HCT116 (cell line): ENCODE data around the gene ELFN1. TPM values are rescaled to one million over a fixed set of nuclear protein-coding genes. Genes with fewer than 3 reads are reported as not detected.

Experiments
- ATAC-seq: fragments of 200-7000 bp; cut with Tn5 transposase; 2 replicates; pipeline ENCODE4 v1.9.1; 2020; ENCODE audit warnings: mild to moderate bottlenecking, moderate library complexity
- BruUV-seq: library from RNA; stranded (reverse); fragments of 400-500 nt; replicated peaks from 2 replicates; lab custom pipeline; 2021; lab: Mats Ljungman, UMichigan
- CTCF ChIA-PET: fragments of 300-600 bp; sonication (Branson Sonifier 250); formaldehyde crosslinking; loops from one replicate; lab custom pipeline; 2021; ENCODE audit warnings: antibody characterized with exemption; lab: Charles Lee
- POLR2A ChIA-PET: fragments of 300-600, 350-600 bp; sonication (Branson Sonifier 250); formaldehyde crosslinking; loops from one replicate; lab custom pipeline; 2021; ENCODE audit warnings: antibody characterized with exemption; lab: Charles Lee
- RAD21 ChIA-PET, 2 experiments: fragments of 300-600 bp; sonication (Branson Sonifier 250); formaldehyde crosslinking; loops; one replicate each; lab custom pipeline; 2023; ENCODE audit warnings: low total read pairs in 2 of 2; ENCODE audit not compliant: uncharacterized antibody in 2 of 2, unreplicated experiment in 2 of 2, low non-redundant PET in 1 of 2; lab: Charles Lee
- DNase-seq: peaks from one replicate; pipeline ENCODE4 v3.0.0-alpha.2; 2010; ENCODE audit warnings: low read depth, low spot score
- H2AFZ ChIP-seq: fragments of 200-600 bp; shearing (Covaris generic), sonication (generic); 2 replicates; pipeline ENCODE4 v1.6.1; 2017; ENCODE audit warnings: low read depth, mixed run types, mixed read lengths, antibody characterized with exemption, low read length; ENCODE audit not compliant: poor library complexity, severe bottlenecking
- H3K27ac ChIP-seq: 2 replicates; pipeline ENCODE4 v1.5.1; 2012; ENCODE audit warnings: low read depth, low read length
- H3K27me3 ChIP-seq: fragments of 200-600 bp; sonication (generic); 2 replicates; pipeline ENCODE4 v1.6.1; 2016; ENCODE audit warnings: mixed run types, low read length, mixed read lengths; ENCODE audit not compliant: insufficient read depth
- H3K36me3 ChIP-seq, 2 experiments: fragments of 200-500 bp in 1 of 2; fragments of 200-600 bp in 1 of 2; sonication (Bioruptor generic) in 1 of 2; sonication (generic) in 1 of 2; 2 replicates each; pipeline versions ENCODE4 v1.5.1 to v1.6.1; 2014 to 2016; ENCODE audit warnings: low read length in 2 of 2, inconsistent platforms in 1 of 2, mixed read lengths in 1 of 2, mixed run types in 1 of 2; ENCODE audit not compliant: insufficient read depth in 2 of 2, control insufficient read depth in 1 of 2
- H3K4me1 ChIP-seq, 2 experiments: fragments of 200-600 bp in 1 of 2; sonication (generic) in 1 of 2; 2 replicates each; pipeline versions ENCODE4 v1.5.1 to v1.6.1; 2012 to 2017; ENCODE audit warnings: low read length in 2 of 2, inconsistent platforms in 1 of 2, mild to moderate bottlenecking in 1 of 2, mixed read lengths in 1 of 2, mixed run types in 1 of 2, moderate library complexity in 1 of 2; ENCODE audit not compliant: insufficient read depth in 2 of 2, control insufficient read depth in 1 of 2
- H3K4me2 ChIP-seq: fragments of 200-600 bp; sonication (generic); 2 replicates; pipeline ENCODE4 v1.6.1; 2017; ENCODE audit warnings: mixed run types, low read length, mixed read lengths
- H3K4me3 ChIP-seq, 2 experiments: fragments of 200-600 bp in 1 of 2; sonication (generic) in 1 of 2; replicated peaks in 1 of 2; 2 replicates each; pipeline ENCODE4 v1.5.1; 2011 to 2016; ENCODE audit warnings: low read length in 2 of 2, control low read depth in 1 of 2, low read depth in 1 of 2, mild to moderate bottlenecking in 1 of 2, mixed read lengths in 1 of 2, mixed run types in 1 of 2
- H3K79me2 ChIP-seq: fragments of 200-600 bp; sonication (generic); 2 replicates; pipeline ENCODE4 v1.6.1; 2017; ENCODE audit warnings: mild to moderate bottlenecking, mixed run types, low read length, moderate library complexity, mixed read lengths; ENCODE audit not compliant: insufficient read depth
- H3K9ac ChIP-seq: fragments of 200-600 bp; sonication (generic); 2 replicates; pipeline ENCODE4 v1.6.1; 2016; ENCODE audit warnings: low read length, mixed read lengths
- H3K9me2 ChIP-seq: fragments of 200-600 bp; sonication (generic), shearing (Covaris generic); 2 replicates; pipeline ENCODE4 v1.6.1; 2017; ENCODE audit warnings: mixed run types, mild to moderate bottlenecking, moderate library complexity; ENCODE audit not compliant: insufficient read depth
- H3K9me3 ChIP-seq, 2 experiments: fragments of 200-500 bp in 1 of 2; fragments of 200-600 bp in 1 of 2; sonication (Bioruptor generic) in 1 of 2; sonication (generic) in 1 of 2; 2 replicates each; pipeline ENCODE4 v1.6.1; 2014 to 2017; ENCODE audit warnings: low read length in 2 of 2, mixed read lengths in 2 of 2, inconsistent platforms in 1 of 2, low read depth in 1 of 2, mild to moderate bottlenecking in 1 of 2, mixed run types in 1 of 2, moderate library complexity in 1 of 2; ENCODE audit not compliant: control insufficient read depth in 1 of 2, insufficient read depth in 1 of 2
- H4K20me1 ChIP-seq: fragments of 200-600 bp; sonication (generic), shearing (Covaris generic); 2 replicates; pipeline ENCODE4 v1.6.1; 2017; ENCODE audit warnings: mixed run types, mild to moderate bottlenecking, moderate library complexity; ENCODE audit not compliant: insufficient read depth
- ATF3 ChIP-seq: IDR thresholded peaks from 2 replicates; pipeline ENCODE4 v1.6.1; 2012
- CBX3 ChIP-seq: IDR thresholded peaks from 2 replicates; pipeline ENCODE4 v1.6.1; 2012; ENCODE audit warnings: low read depth
- CEBPB ChIP-seq: IDR thresholded peaks from 2 replicates; pipeline ENCODE4 v1.6.1; 2012; ENCODE audit warnings: low read depth
- EZH2phosphoT487 ChIP-seq: fragments of 200-600 bp; IDR thresholded peaks from 2 replicates; pipeline ENCODE4 v1.6.1; 2018; ENCODE audit warnings: antibody characterized with exemption, borderline replicate concordance
- FOSL1 ChIP-seq: IDR thresholded peaks from 2 replicates; pipeline ENCODE4 v1.6.1; 2012; ENCODE audit warnings: low read depth
- MAX ChIP-seq: IDR thresholded peaks from 2 replicates; pipeline ENCODE4 v1.6.1; 2012
- POLR2AphosphoS5 ChIP-seq: IDR thresholded peaks from 2 replicates; pipeline ENCODE4 v1.6.1; 2011; ENCODE audit warnings: mild to moderate bottlenecking, low read depth, low read length, moderate library complexity
- SIN3A ChIP-seq: IDR thresholded peaks from 2 replicates; pipeline ENCODE4 v1.6.1; 2012; ENCODE audit warnings: low read depth
- SP1 ChIP-seq: IDR thresholded peaks from 2 replicates; pipeline ENCODE4 v1.6.1; 2012; ENCODE audit warnings: low read depth
- TCF7L2 ChIP-seq: IDR thresholded peaks from 2 replicates; pipeline ENCODE4 v1.7.0; 2011; ENCODE audit warnings: borderline replicate concordance, inconsistent platforms; ENCODE audit not compliant: insufficient read depth, insufficient read length; ENCODE audit errors: extremely low read depth
- YY1 ChIP-seq: IDR thresholded peaks from 2 replicates; pipeline ENCODE4 v1.6.1; 2011; ENCODE audit warnings: low read length, low read depth, moderate library complexity, mild to moderate bottlenecking; ENCODE audit not compliant: insufficient replicate concordance; ENCODE audit errors: extremely low read depth
- intact Hi-C: fragments of 100-400 bp; cut with micrococcal nuclease; formaldehyde crosslinking; loops from 2 replicates; pipeline ENCODE4 v1.10.0; 2022
- total RNA-seq: library from RNA; stranded (reverse); gene quantifications from one replicate; pipeline ENCODE4 v1.2.1, GENCODE V29; 2021; ENCODE audit not compliant: unreplicated experiment
- TF ChIP-seq, protein P1 (sequence below): IDR thresholded peaks from 2 replicates; pipeline ENCODE4 v1.6.1; 2012; ENCODE audit warnings: low read depth

Gene ELFN1
- total RNA-seq, 1 experiment from 2014 or later = 4.4 TPM

DNA sequence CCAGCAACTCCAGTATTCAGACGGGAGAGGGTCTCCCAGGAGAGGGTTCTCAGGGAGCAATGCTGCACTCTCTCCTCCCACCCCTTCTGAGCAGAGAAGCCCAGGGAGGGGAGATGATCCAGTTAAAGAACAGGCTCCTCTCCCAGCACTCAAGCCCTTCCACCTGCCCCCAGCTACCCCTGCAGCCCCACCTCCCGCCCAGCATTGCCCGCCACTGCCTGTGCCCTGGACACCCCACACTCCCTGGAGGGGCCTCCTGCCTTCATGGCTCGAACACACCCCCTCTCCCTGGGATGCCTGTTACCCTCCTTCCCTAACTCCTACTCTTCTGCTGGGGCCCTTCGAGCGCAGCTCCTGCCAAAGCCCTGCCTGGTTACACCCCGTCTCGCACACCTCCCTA, 66.8 kb downstream of the ELFN1 start:
- TF ChIP-seq POLR2AphosphoS5 = peak; percentile 51
- TF ChIP-seq ATF3 = no peak
- Histone ChIP-seq H3K4me1 (peaks cover 5 to 20% of the 10 kb centered on the region in 2 experiments; a peak in 1 of 4 replicates), H4K20me1 (no peaks in the 10 kb centered on the region; the same call in 1 of the 2 replicates), H3K27me3 (peaks cover 24% of the 10 kb centered on the region; the same call in 1 of the 2 replicates), H3K9me3 (no peaks in the 10 kb centered on the region), H3K27ac (no peak overlapping the region), H3K9me2 (no peaks in the 10 kb centered on the region), H3K79me2 (peaks cover 27% of the 10 kb centered on the region), H3K4me2 (no peak overlapping the region), H3K36me3 (peaks cover 0 to 15% of the 10 kb centered on the region in 2 experiments; a peak in 1 of 4 replicates), H2AFZ (no peak overlapping the region), H3K4me3 (no peak overlapping the region), H3K9ac (no peak overlapping the region)
- intact Hi-C loops = loop anchor here (10.0 kb wide), 1 partner anchor 162 kb away; the partner anchor contains the start of gene PSMG3
- DNase-seq (no peak), ATAC-seq (peak; percentile 9; the same call in 1 of the 2 replicates)
- ChIA-PET RAD21 (no interaction called here), POLR2A (no interaction called here), CTCF (no interaction called here)
- no TSS peak for BruUV-seq

DNA sequence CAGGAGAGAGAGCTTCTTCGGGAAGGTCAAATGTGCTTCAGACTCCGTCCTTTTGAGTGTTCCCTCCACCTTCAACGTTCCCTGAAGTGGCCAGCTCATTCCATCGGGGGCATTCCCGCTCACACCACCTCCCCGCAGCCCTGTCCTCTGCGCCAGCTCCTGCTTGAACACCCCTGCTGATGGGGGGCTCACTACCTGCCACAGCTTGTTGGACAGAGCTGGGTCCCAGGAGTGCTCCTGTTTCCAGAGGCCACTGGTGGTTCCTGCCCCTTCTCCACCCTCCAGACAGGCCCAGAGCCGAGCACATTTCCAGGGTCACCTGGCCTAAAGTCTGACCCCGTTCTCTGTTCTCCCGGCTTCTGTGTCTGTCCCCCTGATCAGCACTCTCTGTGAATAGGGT, 67.4 kb downstream of the ELFN1 start:
- Histone ChIP-seq H3K9me2 (no peaks in the 10 kb centered on the region), H3K27ac (no peak overlapping the region), H3K4me3 (no peak overlapping the region), H3K27me3 (peaks cover 20% of the 10 kb centered on the region; the same call in 1 of the 2 replicates), H3K4me1 (peaks cover 5 to 25% of the 10 kb centered on the region in 2 experiments; a peak in 2 of 4 replicates), H3K36me3 (peaks cover 0 to 15% of the 10 kb centered on the region in 2 experiments; a peak in 1 of 4 replicates), H2AFZ (no peak overlapping the region), H4K20me1 (no peaks in the 10 kb centered on the region; the same call in 1 of the 2 replicates), H3K4me2 (no peak overlapping the region), H3K9me3 (no peaks in the 10 kb centered on the region), H3K79me2 (peaks cover 30% of the 10 kb centered on the region), H3K9ac (no peak overlapping the region)
- no peak for DNase-seq
- CTCF ChIA-PET = no interaction called here
- POLR2A ChIA-PET = interaction anchor here (0.7 kb wide), 1 partner anchor 167 kb away, joined by 3 read pairs; no protein-coding TSS in a partner anchor
- intact Hi-C loops = loop anchor here (10.0 kb wide), 1 partner anchor 163 kb away; the partner anchor contains the start of gene PSMG3
- no TSS peak for BruUV-seq
- RAD21 ChIA-PET = no interaction called here
- TF ChIP-seq SP1 = no peak
- TF ChIP-seq CBX3 = no peak
- TF ChIP-seq ATF3 = no peak
- no peak for TF ChIP-seq EZH2phosphoT487
- no peak; the same call in 1 of the 2 replicates for TF ChIP-seq POLR2AphosphoS5
- TF ChIP-seq SIN3A = no peak
- TF ChIP-seq CEBPB = no peak
- TF ChIP-seq FOSL1 = no peak
- TF ChIP-seq MAX = no peak
- no peak for TF ChIP-seq TCF7L2
- no peak for TF ChIP-seq YY1
- TF ChIP-seq, protein P1, sequence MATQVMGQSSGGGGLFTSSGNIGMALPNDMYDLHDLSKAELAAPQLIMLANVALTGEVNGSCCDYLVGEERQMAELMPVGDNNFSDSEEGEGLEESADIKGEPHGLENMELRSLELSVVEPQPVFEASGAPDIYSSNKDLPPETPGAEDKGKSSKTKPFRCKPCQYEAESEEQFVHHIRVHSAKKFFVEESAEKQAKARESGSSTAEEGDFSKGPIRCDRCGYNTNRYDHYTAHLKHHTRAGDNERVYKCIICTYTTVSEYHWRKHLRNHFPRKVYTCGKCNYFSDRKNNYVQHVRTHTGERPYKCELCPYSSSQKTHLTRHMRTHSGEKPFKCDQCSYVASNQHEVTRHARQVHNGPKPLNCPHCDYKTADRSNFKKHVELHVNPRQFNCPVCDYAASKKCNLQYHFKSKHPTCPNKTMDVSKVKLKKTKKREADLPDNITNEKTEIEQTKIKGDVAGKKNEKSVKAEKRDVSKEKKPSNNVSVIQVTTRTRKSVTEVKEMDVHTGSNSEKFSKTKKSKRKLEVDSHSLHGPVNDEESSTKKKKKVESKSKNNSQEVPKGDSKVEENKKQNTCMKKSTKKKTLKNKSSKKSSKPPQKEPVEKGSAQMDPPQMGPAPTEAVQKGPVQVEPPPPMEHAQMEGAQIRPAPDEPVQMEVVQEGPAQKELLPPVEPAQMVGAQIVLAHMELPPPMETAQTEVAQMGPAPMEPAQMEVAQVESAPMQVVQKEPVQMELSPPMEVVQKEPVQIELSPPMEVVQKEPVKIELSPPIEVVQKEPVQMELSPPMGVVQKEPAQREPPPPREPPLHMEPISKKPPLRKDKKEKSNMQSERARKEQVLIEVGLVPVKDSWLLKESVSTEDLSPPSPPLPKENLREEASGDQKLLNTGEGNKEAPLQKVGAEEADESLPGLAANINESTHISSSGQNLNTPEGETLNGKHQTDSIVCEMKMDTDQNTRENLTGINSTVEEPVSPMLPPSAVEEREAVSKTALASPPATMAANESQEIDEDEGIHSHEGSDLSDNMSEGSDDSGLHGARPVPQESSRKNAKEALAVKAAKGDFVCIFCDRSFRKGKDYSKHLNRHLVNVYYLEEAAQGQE = no peak
- ATAC-seq = no peak
